Mononuclear cell (primary cell): Measurements from ENCODE around the gene HLA-DPB1. TPM values are rescaled to one million over a fixed set of nuclear protein-coding genes. Genes with fewer than 3 reads are reported as not detected.

Experiments
- H3K27me3 ChIP-seq: 2 replicates; pipeline ENCODE4 v1.6.0; 2011; ENCODE audit warnings: low read length, control low read depth; ENCODE audit not compliant: insufficient read depth
- H3K4me1 ChIP-seq: 2 replicates; pipeline ENCODE4 v1.5.1; 2011; ENCODE audit warnings: mild to moderate bottlenecking, low read length, control low read depth; ENCODE audit not compliant: insufficient read depth
- H3K4me3 ChIP-seq: 2 replicates; pipeline ENCODE4 v1.5.1; 2011; ENCODE audit warnings: mild to moderate bottlenecking, low read length, moderate library complexity
- H3K9me3 ChIP-seq: 2 replicates; pipeline ENCODE4 v1.5.1; 2011; ENCODE audit warnings: low read depth, mild to moderate bottlenecking, control low read depth, low read length
- total RNA-seq: library from RNA; depleted of rRNA; stranded (reverse); fragments of >200 nt; gene quantifications from one replicate; pipeline ENCODE4 v1.2.3, GENCODE V29; 2012

HLA-DPB1 gene
- total RNA-seq, result 166 TPM

- Histone ChIP-seq H3K27me3 (no peaks in the 10 kb centered on the region), H3K4me1 (peaks cover 58% of the 10 kb centered on the region), H3K4me3 (peak within 1 kb of the TSS; percentile 70), H3K9me3 (no peaks in the 10 kb centered on the region)
These were observed at the start of gene HLA-DPB1 for GRCh38 chr6:33075568-33076405. TSS of gene HLA-DPB1 (plus strand) at chr6:33075990. CDS start at chr6:33076042, 52 bp downstream.

- Histone ChIP-seq H3K9me3 (no peaks in the 10 kb centered on the region), H3K4me3 (no peak overlapping the region), H3K27me3 (no peaks in the 10 kb centered on the region), H3K4me1 (peaks cover 23% of the 10 kb centered on the region)
These were observed 47.5 kb upstream of the HLA-DPB1 start for GRCh38 chr6:33028220-33028849.

- peaks cover 23% of the 10 kb centered on the region for H3K4me1 ChIP-seq
- H3K4me3 ChIP-seq, result no peak overlapping the region
- no peaks in the 10 kb centered on the region for H3K9me3 ChIP-seq
- H3K27me3 ChIP-seq, result no peaks in the 10 kb centered on the region
These were observed 46.2 kb upstream of the HLA-DPB1 start for GRCh38 chr6:33029328-33030184.

GRCh38 chr6:33030245-33030644 lies 45.5 kb upstream of the HLA-DPB1 start:
- no peak overlapping the region for H3K4me3 ChIP-seq
- H3K9me3 ChIP-seq, result peaks cover 7% of the 10 kb centered on the region
- peaks cover 23% of the 10 kb centered on the region for H3K4me1 ChIP-seq
- H3K27me3 ChIP-seq, result no peaks in the 10 kb centered on the region

- Histone ChIP-seq H3K4me1 (peaks cover 9% of the 10 kb centered on the region), H3K27me3 (no peaks in the 10 kb centered on the region), H3K4me3 (no peak overlapping the region), H3K9me3 (peaks cover 12% of the 10 kb centered on the region)
These were observed 41.2 kb upstream of the HLA-DPB1 start for GRCh38 chr6:33034554-33034953.

GRCh38 chr6:33036535-33036934 lies 39.3 kb upstream of the HLA-DPB1 start:
- H3K4me1 ChIP-seq, result no peaks in the 10 kb centered on the region
- H3K4me3 ChIP-seq, result no peak overlapping the region
- no peaks in the 10 kb centered on the region for H3K27me3 ChIP-seq
- H3K9me3 ChIP-seq, result peaks cover 12% of the 10 kb centered on the region

- no peak overlapping the region for H3K4me3 ChIP-seq
- no peaks in the 10 kb centered on the region for H3K4me1 ChIP-seq
- H3K9me3 ChIP-seq, result peaks cover 6% of the 10 kb centered on the region
- H3K27me3 ChIP-seq, result no peaks in the 10 kb centered on the region
These were observed 35.6 kb upstream of the HLA-DPB1 start for GRCh38 chr6:33040157-33040556.

GRCh38 chr6:33049323-33050013 lies 26.3 kb upstream of the HLA-DPB1 start:
- H3K9me3 ChIP-seq, result no peaks in the 10 kb centered on the region
- no peak overlapping the region for H3K4me3 ChIP-seq
- H3K27me3 ChIP-seq, result peaks cover 11% of the 10 kb centered on the region
- peaks cover 9% of the 10 kb centered on the region for H3K4me1 ChIP-seq

- H3K4me3 ChIP-seq, result no peak overlapping the region
- H3K9me3 ChIP-seq, result no peaks in the 10 kb centered on the region
- H3K4me1 ChIP-seq, result peaks cover 9% of the 10 kb centered on the region
- peaks cover 11% of the 10 kb centered on the region for H3K27me3 ChIP-seq
These were observed 25.6 kb upstream of the HLA-DPB1 start for GRCh38 chr6:33050014-33050810.

- Histone ChIP-seq H3K9me3 (no peaks in the 10 kb centered on the region), H3K4me1 (peaks cover 20% of the 10 kb centered on the region), H3K4me3 (no peak overlapping the region), H3K27me3 (peaks cover 8% of the 10 kb centered on the region)
These were observed 23.2 kb upstream of the HLA-DPB1 start for GRCh38 chr6:33052627-33053026.

GRCh38 chr6:33053230-33053629 lies 22.6 kb upstream of the HLA-DPB1 start:
- Histone ChIP-seq H3K4me1 (peaks cover 24% of the 10 kb centered on the region), H3K9me3 (no peaks in the 10 kb centered on the region), H3K4me3 (no peak overlapping the region), H3K27me3 (peaks cover 6% of the 10 kb centered on the region)

GRCh38 chr6:33057222-33058150 lies 18.3 kb upstream of the HLA-DPB1 start:
- H3K9me3 ChIP-seq, result no peaks in the 10 kb centered on the region
- no peak overlapping the region for H3K4me3 ChIP-seq
- H3K4me1 ChIP-seq, result peaks cover 18% of the 10 kb centered on the region
- no peaks in the 10 kb centered on the region for H3K27me3 ChIP-seq

GRCh38 chr6:33061987-33062386 lies 13.8 kb upstream of the HLA-DPB1 start:
- H3K4me1 ChIP-seq, result peaks cover 14% of the 10 kb centered on the region
- no peaks in the 10 kb centered on the region for H3K27me3 ChIP-seq
- H3K9me3 ChIP-seq, result no peaks in the 10 kb centered on the region
- no peak overlapping the region for H3K4me3 ChIP-seq
